Smooth muscle cell (in vitro differentiated cells): ENCODE data around the gene LAMTOR5. TPM values are rescaled to one million over a fixed set of nuclear protein-coding genes. Genes with fewer than 3 reads are reported as not detected.

ENCODE experiments used
- DNase-seq: peaks from one replicate; lab custom pipeline; 2025; ENCODE audit not compliant: unreplicated experiment; lab: John Stamatoyannopoulos, UW
- H2AFZ ChIP-seq: fragments of 200-600 bp; sonication (generic); 2 replicates; pipeline ENCODE4 v1.6.0; 2016; ENCODE audit warnings: antibody characterized with exemption, low read depth, mild to moderate bottlenecking
- H3F3A ChIP-seq: fragments of 200-600 bp; sonication (generic); 2 replicates; pipeline ENCODE4 v1.6.0; 2017; ENCODE audit warnings: antibody characterized with exemption, low read depth
- H3K27ac ChIP-seq: fragments of 200-600 bp; sonication (generic); 2 replicates; pipeline ENCODE4 v1.5.1; 2016; ENCODE audit warnings: low read depth, mild to moderate bottlenecking
- H3K27me3 ChIP-seq: fragments of 200-600 bp; sonication (generic); 2 replicates; pipeline ENCODE4 v1.6.1; 2016; ENCODE audit warnings: low read depth, mild to moderate bottlenecking
- H3K36me3 ChIP-seq: fragments of 200-600 bp; sonication (generic); 2 replicates; pipeline ENCODE4 v1.5.1; 2016; ENCODE audit warnings: low read depth
- H3K4me1 ChIP-seq: fragments of 200-600 bp; sonication (generic); 2 replicates; pipeline ENCODE4 v1.5.1; 2016; ENCODE audit warnings: low read depth
- H3K4me2 ChIP-seq: fragments of 200-600 bp; sonication (generic); 2 replicates; pipeline ENCODE4 v1.6.0; 2016; ENCODE audit warnings: mild to moderate bottlenecking
- H3K4me3 ChIP-seq: fragments of 200-600 bp; sonication (generic); 2 replicates; pipeline ENCODE4 v1.5.1; 2016; ENCODE audit warnings: mild to moderate bottlenecking
- H3K79me2 ChIP-seq: fragments of 200-600 bp; sonication (generic); 2 replicates; pipeline ENCODE4 v1.6.0; 2016; ENCODE audit warnings: low read depth, mild to moderate bottlenecking
- H3K9ac ChIP-seq: fragments of 200-600 bp; sonication (generic); 2 replicates; pipeline ENCODE4 v1.6.0; 2016; ENCODE audit warnings: low read depth
- H3K9me3 ChIP-seq: fragments of 200-600 bp; sonication (generic); replicated peaks from 2 replicates; pipeline ENCODE4 v1.5.1; 2016; ENCODE audit warnings: low read depth
- H4K20me1 ChIP-seq: fragments of 200-600 bp; sonication (generic); 2 replicates; pipeline ENCODE4 v1.6.0; 2016; ENCODE audit warnings: low read depth
- CTCF ChIP-seq: fragments of 200-600 bp; sonication (generic); IDR thresholded peaks from 2 replicates; pipeline ENCODE4 v1.5.1; 2017; ENCODE audit warnings: borderline replicate concordance, mild to moderate bottlenecking, antibody characterized with exemption; ENCODE audit not compliant: insufficient read depth, poor library complexity, severe bottlenecking
- WGBS: methylation state at CpG from one replicate; pipeline ENCODE4 v1.1.7; 2016; ENCODE audit warnings: low lambda C conversion rate; 5-methylcytosine and 5-hydroxymethylcytosine counted together
- polyA plus RNA-seq: library from polyadenylated mRNA; unstranded; fragments of >200 nt; fragmentation: Nextera tagmentation; extraction: Ambion mirVana; gene quantifications from 2 replicates; pipeline ENCODE4 v1.2.1, GENCODE V29; 2016
- total RNA-seq: library from RNA; depleted of rRNA; stranded (reverse); fragments of >200 nt; gene quantifications from 2 replicates; pipeline ENCODE4 v1.2.3, GENCODE V29; 2014

The LAMTOR5 gene
- total and polyA plus RNA-seq, 2 experiments from 2014 or later: 81.1 to 150 TPM

GRCh38 chr1:110393691-110394492 is 13.6 kb downstream of the LAMTOR5 start:
- H4K20me1 ChIP-seq: no peaks in the 10 kb centered on the region
- H3K4me2 ChIP-seq: peak overlapping the region; percentile 30
- H3K9ac ChIP-seq: no peak overlapping the region
- no peaks in the 10 kb centered on the region for H3K36me3 ChIP-seq
- H2AFZ ChIP-seq: no peak overlapping the region
- no peak overlapping the region for H3K4me3 ChIP-seq
- WGBS: 43% methylated on average over 3 of the region's 3 CpGs
- no peaks in the 10 kb centered on the region for H3K27me3 ChIP-seq
- peaks cover 25% of the 10 kb centered on the region for H3F3A ChIP-seq
- peak overlapping the region; percentile 78 for H3K27ac ChIP-seq
- no peaks in the 10 kb centered on the region for H3K79me2 ChIP-seq
- no peak for TF ChIP-seq CTCF
- DNase-seq: no peak
- peaks cover 29% of the 10 kb centered on the region for H3K4me1 ChIP-seq
- no peaks in the 10 kb centered on the region for H3K9me3 ChIP-seq

GRCh38 chr1:110393286-110393685 is 14.2 kb downstream of the LAMTOR5 start:
- Histone ChIP-seq H3K9me3 (no peaks in the 10 kb centered on the region), H3F3A (peaks cover 25% of the 10 kb centered on the region), H3K79me2 (no peaks in the 10 kb centered on the region), H3K27ac (peak overlapping the region; percentile 78), H3K4me1 (peaks cover 29% of the 10 kb centered on the region), H3K27me3 (no peaks in the 10 kb centered on the region), H3K9ac (no peak overlapping the region), H4K20me1 (no peaks in the 10 kb centered on the region), H3K36me3 (no peaks in the 10 kb centered on the region), H2AFZ (no peak overlapping the region), H3K4me2 (peak overlapping the region; percentile 22), H3K4me3 (no peak overlapping the region)
- no peak for TF ChIP-seq CTCF
- WGBS: 72% methylated on average over 2 of the region's 2 CpGs
- DNase-seq: no peak

GRCh38 chr1:110390692-110391245 is 16.7 kb downstream of the LAMTOR5 start, which contains the start of gene SLC16A4:
Gene SLC16A4, minus strand, starts transcription at chr1:110391026. Its CDS starts 1,703 bp downstream, at chr1:110389323.
- Histone ChIP-seq H3K36me3 (no peaks in the 10 kb centered on the region), H2AFZ (peak within 1 kb of the TSS; percentile 47), H3K27me3 (no peaks in the 10 kb centered on the region), H3K27ac (peak within 1 kb of the TSS; percentile 78), H3K9me3 (no peaks in the 10 kb centered on the region), H3K9ac (peak within 1 kb of the TSS; percentile 42), H4K20me1 (no peaks in the 10 kb centered on the region), H3K4me3 (peak within 1 kb of the TSS; percentile 24), H3K4me2 (peak within 1 kb of the TSS; percentile 79), H3K79me2 (no peaks in the 10 kb centered on the region), H3F3A (peaks cover 25% of the 10 kb centered on the region), H3K4me1 (peaks cover 29% of the 10 kb centered on the region)
- DNase-seq: no peak
- 15% methylated on average over 8 of the region's 8 CpGs for WGBS
- no peak for TF ChIP-seq CTCF
